Measurements from ENCODE around the gene MAL.

- TF ChIP-seq, protein P1, sequence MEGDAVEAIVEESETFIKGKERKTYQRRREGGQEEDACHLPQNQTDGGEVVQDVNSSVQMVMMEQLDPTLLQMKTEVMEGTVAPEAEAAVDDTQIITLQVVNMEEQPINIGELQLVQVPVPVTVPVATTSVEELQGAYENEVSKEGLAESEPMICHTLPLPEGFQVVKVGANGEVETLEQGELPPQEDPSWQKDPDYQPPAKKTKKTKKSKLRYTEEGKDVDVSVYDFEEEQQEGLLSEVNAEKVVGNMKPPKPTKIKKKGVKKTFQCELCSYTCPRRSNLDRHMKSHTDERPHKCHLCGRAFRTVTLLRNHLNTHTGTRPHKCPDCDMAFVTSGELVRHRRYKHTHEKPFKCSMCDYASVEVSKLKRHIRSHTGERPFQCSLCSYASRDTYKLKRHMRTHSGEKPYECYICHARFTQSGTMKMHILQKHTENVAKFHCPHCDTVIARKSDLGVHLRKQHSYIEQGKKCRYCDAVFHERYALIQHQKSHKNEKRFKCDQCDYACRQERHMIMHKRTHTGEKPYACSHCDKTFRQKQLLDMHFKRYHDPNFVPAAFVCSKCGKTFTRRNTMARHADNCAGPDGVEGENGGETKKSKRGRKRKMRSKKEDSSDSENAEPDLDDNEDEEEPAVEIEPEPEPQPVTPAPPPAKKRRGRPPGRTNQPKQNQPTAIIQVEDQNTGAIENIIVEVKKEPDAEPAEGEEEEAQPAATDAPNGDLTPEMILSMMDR (IDR thresholded peaks at IDR 0.05) = no peak
- TF ChIP-seq EZH2 (IDR thresholded peaks at IDR 0.05) = no peak
- TF ChIP-seq EZH2phosphoT487 (IDR thresholded peaks at IDR 0.05) = no peak
Observed at GRCh38 chr2:95010126-95010525, 15.4 kb upstream of the MAL start.
